ENCODE measurements around the gene KIAA0040.

- TF ChIP-seq CTCF (IDR thresholded peaks at IDR 0.05) (no peak), POLR2A (IDR thresholded peaks at IDR 0.05) (no peak)
These were observed 35.4 kb downstream of the KIAA0040 start for GRCh38 chr1:175157200-175157599.
